ENCODE results near the gene HSPA1B.
A peak's percentile ranks its signal among the peaks of the same experiment; 100 is the strongest.
"Not testable (repeated sequence)": the region's sequence is repeated elsewhere in the genome, so short reads cannot be mapped to it uniquely, and the experiment has no call there.

HSPA1B gene

GRCh38 chr6:31836047-31836473, 8.5 kb downstream of the HSPA1B start:
- DNase-seq (ENCODE audit: low read depth in 1 of 2, low spot score in 1 of 2) = no peak
- peak overlapping the region; percentile 97 for H3K27ac ChIP-seq (replicated peaks)
- TF ChIP-seq SPI1 (IDR thresholded peaks at IDR 0.05; ENCODE audit: borderline replicate concordance, low read depth) (no peak), POLR2AphosphoS5 (IDR thresholded peaks at IDR 0.05; ENCODE audit: low read depth) (peak; percentile 66)

GRCh38 chr6:31836474-31837368, 9.2 kb downstream of the HSPA1B start:
- no peak for DNase-seq (ENCODE audit: low read depth in 1 of 2, low spot score in 1 of 2)
- Histone ChIP-seq H3K4me3 (replicated peaks; ENCODE audit: insufficient read depth, low read length) (peak overlapping the region; percentile 63), H3K27me3 (ENCODE audit: insufficient read depth, poor library complexity, severe bottlenecking) (no peaks in the 10 kb centered on the region), H3K27ac (replicated peaks) (peak overlapping the region; percentile 97)
- TF ChIP-seq REST (IDR thresholded peaks at IDR 0.05; ENCODE audit: insufficient replicate concordance, low read depth) (no peak), GABPA (IDR thresholded peaks at IDR 0.05; ENCODE audit: low read depth) (no peak), SPI1 (IDR thresholded peaks at IDR 0.05; ENCODE audit: borderline replicate concordance, low read depth) (peak; percentile 65), CTCF (IDR thresholded peaks at IDR 0.05; ENCODE audit: insufficient read depth, low read length) (no peak)

More at GRCh38 chr6:31836047-31836473, 8.5 kb downstream of the HSPA1B start:
- H3K27me3 ChIP-seq (ENCODE audit: insufficient read depth, poor library complexity, severe bottlenecking) = no peaks in the 10 kb centered on the region
- peak overlapping the region; percentile 63 for H3K4me3 ChIP-seq (replicated peaks; ENCODE audit: insufficient read depth, low read length)

- no peaks in the 10 kb centered on the region for H3K27me3 ChIP-seq (ENCODE audit: insufficient read depth, poor library complexity, severe bottlenecking)
- TF ChIP-seq CTCF (IDR thresholded peaks at IDR 0.05; ENCODE audit: insufficient read depth, low read length) (no peak), POLR2AphosphoS5 (IDR thresholded peaks at IDR 0.05; ENCODE audit: low read depth) (peak; percentile 24; the same call in 1 of the 2 replicates), GABPA (IDR thresholded peaks at IDR 0.05; ENCODE audit: low read depth) (no peak), SPI1 (IDR thresholded peaks at IDR 0.05; ENCODE audit: borderline replicate concordance, low read depth) (no peak), REST (IDR thresholded peaks at IDR 0.05; ENCODE audit: insufficient replicate concordance, low read depth) (no peak)
- peak; percentile 56 to 61 for DNase-seq (ENCODE audit: low read depth in 1 of 2, low spot score in 1 of 2)
- H3K4me3 ChIP-seq (replicated peaks; ENCODE audit: insufficient read depth, low read length) = peak overlapping the region; percentile 63
- H3K27ac ChIP-seq (replicated peaks) = peak overlapping the region; percentile 97
These were observed 10.0 kb downstream of the HSPA1B start for GRCh38 chr6:31837369-31838113.

GRCh38 chr6:31838114-31838553, 10.6 kb downstream of the HSPA1B start:
- peak overlapping the region; percentile 63 for H3K4me3 ChIP-seq (replicated peaks; ENCODE audit: insufficient read depth, low read length)
- TF ChIP-seq POLR2AphosphoS5 (IDR thresholded peaks at IDR 0.05; ENCODE audit: low read depth) = peak; percentile 24; the same call in 1 of the 2 replicates
- not testable (repeated sequence) for H3K27me3 ChIP-seq (ENCODE audit: insufficient read depth, poor library complexity, severe bottlenecking); DNase-seq (ENCODE audit: low read depth in 1 of 2, low spot score in 1 of 2)
- H3K27ac ChIP-seq (replicated peaks) = peak overlapping the region; percentile 97
